Astrocyte (in vitro differentiated cells and primary cell): Measurements from ENCODE around the gene CD7. TPM values are rescaled to one million over a fixed set of nuclear protein-coding genes. Genes with fewer than 3 reads are reported as not detected.

ENCODE experiments used
- DNase-seq: peaks from one replicate; pipeline ENCODE4 v3.0.0-alpha.2; 2010; ENCODE audit warnings: low read depth
- FAIRE-seq: peaks from 2 replicates; lab custom pipeline; 2011; peaks lifted over from hg19 to GRCh38; lab: Jason Lieb, UNC
- H2AFZ ChIP-seq: 2 replicates; pipeline ENCODE4 v1.6.0; 2012; ENCODE audit warnings: low read depth, low read length, inconsistent platforms
- H3K27ac ChIP-seq: 2 replicates; pipeline ENCODE4 v1.5.1; 2011; ENCODE audit warnings: low read depth, low read length, inconsistent platforms
- H3K27me3 ChIP-seq: 2 replicates; pipeline ENCODE4 v1.6.0; 2011; ENCODE audit warnings: low read length, inconsistent platforms; ENCODE audit not compliant: insufficient read depth
- H3K36me3 ChIP-seq: 2 replicates; pipeline ENCODE4 v1.5.1; 2011; ENCODE audit warnings: low read length, inconsistent platforms; ENCODE audit not compliant: insufficient read depth
- H3K4me1 ChIP-seq: 2 replicates; pipeline ENCODE4 v1.5.1; 2011; ENCODE audit warnings: low read length, inconsistent platforms; ENCODE audit not compliant: insufficient read depth
- H3K4me2 ChIP-seq: 2 replicates; pipeline ENCODE4 v1.6.0; 2012; ENCODE audit warnings: low read length, inconsistent platforms
- H3K4me3 ChIP-seq: 2 replicates; pipeline ENCODE4 v1.5.1; 2011; ENCODE audit warnings: low read depth, mild to moderate bottlenecking, low read length, inconsistent platforms; ENCODE audit not compliant: insufficient read depth
- H3K79me2 ChIP-seq: 2 replicates; pipeline ENCODE4 v1.6.0; 2012; ENCODE audit warnings: mild to moderate bottlenecking, low read length, inconsistent platforms; ENCODE audit not compliant: insufficient read depth
- H3K9ac ChIP-seq: 2 replicates; pipeline ENCODE4 v1.6.0; 2012; ENCODE audit warnings: mild to moderate bottlenecking, low read length, inconsistent platforms
- H3K9me3 ChIP-seq: 2 replicates; pipeline ENCODE4 v1.5.1; 2012; ENCODE audit warnings: low read depth, mild to moderate bottlenecking, low read length, inconsistent platforms; ENCODE audit not compliant: insufficient read depth
- H4K20me1 ChIP-seq: 2 replicates; pipeline ENCODE4 v1.6.0; 2012; ENCODE audit warnings: low read length, inconsistent platforms; ENCODE audit not compliant: insufficient read depth
- H3K27ac Mint-ChIP-seq: one replicate; pipeline ENCODE4 v1.8.0; 2021; ENCODE audit warnings: mild to moderate bottlenecking, mixed read lengths; ENCODE audit not compliant: unreplicated experiment
- H3K27me3 Mint-ChIP-seq: one replicate; pipeline ENCODE4 v1.8.0; 2021; ENCODE audit warnings: low read depth, mixed read lengths; ENCODE audit not compliant: unreplicated experiment
- H3K36me3 Mint-ChIP-seq: one replicate; pipeline ENCODE4 v1.8.0; 2021; ENCODE audit warnings: low read depth, mixed read lengths; ENCODE audit not compliant: unreplicated experiment
- H3K4me1 Mint-ChIP-seq: one replicate; pipeline ENCODE4 v1.8.0; 2021; ENCODE audit warnings: low read depth, mixed read lengths; ENCODE audit not compliant: unreplicated experiment
- H3K4me3 Mint-ChIP-seq: one replicate; pipeline ENCODE4 v1.8.0; 2021; ENCODE audit warnings: mild to moderate bottlenecking, moderate library complexity, mixed read lengths; ENCODE audit not compliant: unreplicated experiment
- H3K9me3 Mint-ChIP-seq: one replicate; pipeline ENCODE4 v1.8.0; 2021; ENCODE audit warnings: mild to moderate bottlenecking, mixed read lengths; ENCODE audit not compliant: unreplicated experiment
- EZH2 ChIP-seq: IDR thresholded peaks from 2 replicates; pipeline ENCODE4 v1.6.1; 2012; ENCODE audit warnings: mild to moderate bottlenecking, low read length, inconsistent platforms; ENCODE audit not compliant: insufficient read depth
- total RNA-seq: library from RNA; stranded (reverse); gene quantifications from 2 replicates; pipeline ENCODE4 v1.2.1, GENCODE V29; 2021
- TF ChIP-seq, protein P1 (sequence below): IDR thresholded peaks from 2 replicates; pipeline ENCODE4 v1.5.1; 2011; ENCODE audit warnings: low read depth, mild to moderate bottlenecking, inconsistent platforms, low read length, moderate library complexity; ENCODE audit not compliant: insufficient read depth

Gene CD7
- total RNA-seq, 1 donor from 2014 or later = 0.18 TPM

DNA sequence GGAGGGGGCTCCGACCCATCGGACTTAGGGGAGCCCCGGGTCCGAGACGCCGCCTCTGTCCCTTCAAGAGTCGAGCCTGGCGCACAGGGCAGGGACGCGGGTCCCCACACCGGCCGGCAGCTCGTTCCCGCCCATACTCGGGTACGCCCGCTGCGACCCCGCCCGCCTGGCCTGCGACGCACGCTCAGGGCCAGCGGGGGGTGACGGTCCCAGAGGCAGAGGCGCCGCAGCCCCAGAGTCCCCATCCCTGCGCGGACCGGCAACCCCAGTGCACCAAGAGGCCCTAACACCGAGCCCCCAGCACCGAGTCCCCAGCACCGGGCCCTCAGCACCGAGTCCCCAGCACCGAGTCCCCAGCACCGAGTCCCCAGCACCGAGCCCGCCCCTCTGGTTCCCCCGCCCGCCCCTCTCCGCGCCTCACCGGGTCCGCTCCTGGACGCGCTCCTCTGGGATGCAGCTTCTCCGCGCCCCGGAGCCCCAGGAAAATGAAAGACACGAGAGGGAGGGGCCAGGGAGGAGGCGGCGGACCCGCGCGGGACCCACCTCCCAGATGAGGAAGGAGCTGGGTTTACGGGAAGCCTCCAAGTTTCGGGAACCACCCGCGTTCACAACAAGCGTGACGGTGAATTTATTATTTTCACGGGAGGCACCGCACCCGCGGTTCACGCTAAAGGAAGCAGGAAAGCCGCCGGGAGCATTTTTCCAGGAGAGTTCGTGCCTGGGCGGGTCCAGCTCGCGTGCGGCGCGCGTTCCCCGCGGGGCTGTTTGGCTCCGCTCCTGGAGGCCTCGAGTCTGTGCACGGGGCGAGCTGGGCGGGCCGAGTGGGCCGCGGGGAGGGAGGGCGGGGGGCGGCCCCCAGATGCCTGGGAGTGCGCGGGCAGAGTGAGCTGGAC lies 16.1 kb upstream of the CD7 start, which contains the start of gene SECTM1:
Gene SECTM1 (minus strand): TSS at position 488 of the 893 bp plus-strand sequence. CDS start 6,526 bp downstream, outside the sequence.
- no peak within 1 kb of the TSS for H3K4me3 Mint-ChIP-seq
- no peak for FAIRE-seq

DNA sequence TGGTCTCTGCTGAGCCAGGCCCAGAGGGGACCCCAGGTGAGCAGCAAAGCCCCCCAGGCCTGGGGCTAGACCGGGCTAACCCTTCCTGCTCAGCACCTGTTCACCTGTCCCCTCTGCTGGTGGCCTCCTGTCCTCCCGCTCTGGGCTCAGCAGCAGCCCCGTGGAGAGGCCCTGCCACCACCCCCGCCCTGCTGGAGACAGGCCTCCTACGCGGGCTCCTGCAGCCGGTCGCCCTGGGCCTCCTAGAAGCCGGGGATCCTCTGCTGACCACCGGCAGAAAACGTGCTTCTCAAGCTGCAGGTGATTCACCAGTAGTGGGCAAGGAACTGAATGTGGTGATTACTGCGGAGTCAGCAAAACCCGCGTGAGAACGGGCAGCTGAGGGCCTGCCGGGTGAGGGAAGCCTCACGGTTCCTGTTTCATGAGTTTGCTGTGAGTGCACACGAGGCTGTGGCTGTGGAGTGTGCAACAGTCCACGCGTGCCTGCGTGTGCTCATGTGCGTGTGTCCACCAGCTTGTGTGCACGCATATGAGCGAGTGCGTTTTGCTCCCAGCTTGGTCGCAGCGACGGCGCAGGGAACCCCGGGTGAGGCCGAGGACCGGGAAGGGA lies 15.4 kb upstream of the CD7 start:
- Histone ChIP-seq H3K4me3 (no peak overlapping the region), H3K4me2 (peak overlapping the region; percentile 88), H3K27ac (no peak overlapping the region), H3K27me3 (peaks cover 21% of the 10 kb centered on the region), H3K79me2 (no peaks in the 10 kb centered on the region), H3K4me1 (peaks cover 38% of the 10 kb centered on the region), H2AFZ (no peak overlapping the region), H4K20me1 (peaks cover 6% of the 10 kb centered on the region), H3K9me3 (no peaks in the 10 kb centered on the region), H3K9ac (no peak overlapping the region), H3K36me3 (no peaks in the 10 kb centered on the region)
- no peak overlapping the region for H3K27ac Mint-ChIP-seq
- no peak overlapping the region for H3K4me3 Mint-ChIP-seq
- TF ChIP-seq, protein P1, sequence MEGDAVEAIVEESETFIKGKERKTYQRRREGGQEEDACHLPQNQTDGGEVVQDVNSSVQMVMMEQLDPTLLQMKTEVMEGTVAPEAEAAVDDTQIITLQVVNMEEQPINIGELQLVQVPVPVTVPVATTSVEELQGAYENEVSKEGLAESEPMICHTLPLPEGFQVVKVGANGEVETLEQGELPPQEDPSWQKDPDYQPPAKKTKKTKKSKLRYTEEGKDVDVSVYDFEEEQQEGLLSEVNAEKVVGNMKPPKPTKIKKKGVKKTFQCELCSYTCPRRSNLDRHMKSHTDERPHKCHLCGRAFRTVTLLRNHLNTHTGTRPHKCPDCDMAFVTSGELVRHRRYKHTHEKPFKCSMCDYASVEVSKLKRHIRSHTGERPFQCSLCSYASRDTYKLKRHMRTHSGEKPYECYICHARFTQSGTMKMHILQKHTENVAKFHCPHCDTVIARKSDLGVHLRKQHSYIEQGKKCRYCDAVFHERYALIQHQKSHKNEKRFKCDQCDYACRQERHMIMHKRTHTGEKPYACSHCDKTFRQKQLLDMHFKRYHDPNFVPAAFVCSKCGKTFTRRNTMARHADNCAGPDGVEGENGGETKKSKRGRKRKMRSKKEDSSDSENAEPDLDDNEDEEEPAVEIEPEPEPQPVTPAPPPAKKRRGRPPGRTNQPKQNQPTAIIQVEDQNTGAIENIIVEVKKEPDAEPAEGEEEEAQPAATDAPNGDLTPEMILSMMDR = no peak
- peak; percentile 94 for TF ChIP-seq EZH2
- DNase-seq (peak; percentile 54), FAIRE-seq (no peak)
- H3K4me1 Mint-ChIP-seq = no peaks in the 10 kb centered on the region
- peaks cover 45% of the 10 kb centered on the region for H3K27me3 Mint-ChIP-seq
- H3K36me3 Mint-ChIP-seq = no peaks in the 10 kb centered on the region
- H3K9me3 Mint-ChIP-seq = no peaks in the 10 kb centered on the region

More for the DNA sequence above, 16.1 kb upstream of the CD7 start, which contains the start of gene SECTM1:
- H3K27me3 ChIP-seq = peaks cover 15% of the 10 kb centered on the region
- no peak within 1 kb of the TSS for H3K9ac ChIP-seq
- peaks cover 33% of the 10 kb centered on the region for H3K4me1 ChIP-seq
- H3K4me1 Mint-ChIP-seq = no peaks in the 10 kb centered on the region
- peak within 1 kb of the TSS; percentile 63 for H2AFZ ChIP-seq
- no peak within 1 kb of the TSS for H3K27ac ChIP-seq
- H3K4me2 ChIP-seq = peak within 1 kb of the TSS; percentile 88
- no peak for DNase-seq
- no peaks in the 10 kb centered on the region for H3K79me2 ChIP-seq
- H3K9me3 Mint-ChIP-seq = no peaks in the 10 kb centered on the region
- H3K9me3 ChIP-seq = no peaks in the 10 kb centered on the region
- H3K36me3 ChIP-seq = no peaks in the 10 kb centered on the region
- H3K27ac Mint-ChIP-seq = no peak within 1 kb of the TSS
- peak within 1 kb of the TSS; percentile 48 for H3K4me3 ChIP-seq
- H3K27me3 Mint-ChIP-seq = peaks cover 44% of the 10 kb centered on the region
- TF ChIP-seq, protein P1 = no peak
- peak; percentile 88 for TF ChIP-seq EZH2
- H3K36me3 Mint-ChIP-seq = no peaks in the 10 kb centered on the region
- peaks cover 6% of the 10 kb centered on the region for H4K20me1 ChIP-seq
